ENCODE results near the gene FBXW8.

The FBXW8 gene

GRCh38 chr12:117044790-117045159 lies 134.0 kb downstream of the FBXW8 start:
- Histone ChIP-seq H3K27ac (ENCODE audit: insufficient read depth, low read length, poor library complexity, severe bottlenecking) (no peak overlapping the region), H3K4me1 (ENCODE audit: control insufficient read depth, insufficient read depth, low read length, poor library complexity, severe bottlenecking) (no peaks in the 10 kb centered on the region)

GRCh38 chr12:117045160-117046010 lies 134.6 kb downstream of the FBXW8 start:
- Histone ChIP-seq H3K27ac (ENCODE audit: insufficient read depth, low read length, poor library complexity, severe bottlenecking) (no peak overlapping the region), H3K4me3 (ENCODE audit: insufficient read depth, low read depth, low read length, poor library complexity, severe bottlenecking) (no peak overlapping the region), H3K4me1 (ENCODE audit: control insufficient read depth, insufficient read depth, low read length, poor library complexity, severe bottlenecking) (no peaks in the 10 kb centered on the region), H3K9me3 (ENCODE audit: control insufficient read depth, low read length) (no peaks in the 10 kb centered on the region), H3K36me3 (ENCODE audit: control insufficient read depth, insufficient read depth, low read length) (no peaks in the 10 kb centered on the region), H3K27me3 (replicated peaks; ENCODE audit: control insufficient read depth, insufficient read depth, low read length, poor library complexity, severe bottlenecking) (no peaks in the 10 kb centered on the region)
- no peak for DNase-seq

More at GRCh38 chr12:117044790-117045159, 134.0 kb downstream of the FBXW8 start:
- Histone ChIP-seq H3K36me3 (ENCODE audit: control insufficient read depth, insufficient read depth, low read length) (no peaks in the 10 kb centered on the region), H3K4me3 (ENCODE audit: insufficient read depth, low read depth, low read length, poor library complexity, severe bottlenecking) (no peak overlapping the region), H3K9me3 (ENCODE audit: control insufficient read depth, low read length) (no peaks in the 10 kb centered on the region), H3K27me3 (replicated peaks; ENCODE audit: control insufficient read depth, insufficient read depth, low read length, poor library complexity, severe bottlenecking) (no peaks in the 10 kb centered on the region)
- no peak for DNase-seq

- Histone ChIP-seq H3K36me3 (ENCODE audit: control insufficient read depth, insufficient read depth, low read length) (no peaks in the 10 kb centered on the region), H3K9me3 (ENCODE audit: control insufficient read depth, low read length) (no peaks in the 10 kb centered on the region), H3K4me1 (ENCODE audit: control insufficient read depth, insufficient read depth, low read length, poor library complexity, severe bottlenecking) (no peaks in the 10 kb centered on the region), H3K27ac (ENCODE audit: insufficient read depth, low read length, poor library complexity, severe bottlenecking) (no peak overlapping the region), H3K27me3 (replicated peaks; ENCODE audit: control insufficient read depth, insufficient read depth, low read length, poor library complexity, severe bottlenecking) (no peaks in the 10 kb centered on the region), H3K4me3 (ENCODE audit: insufficient read depth, low read depth, low read length, poor library complexity, severe bottlenecking) (no peak overlapping the region)
- DNase-seq = no peak
Observed at GRCh38 chr12:117046011-117046369, 135.2 kb downstream of the FBXW8 start.

- no peak for DNase-seq
- H3K4me3 ChIP-seq (ENCODE audit: insufficient read depth, low read depth, low read length, poor library complexity, severe bottlenecking) = no peak overlapping the region
- no peaks in the 10 kb centered on the region for H3K27me3 ChIP-seq (replicated peaks; ENCODE audit: control insufficient read depth, insufficient read depth, low read length, poor library complexity, severe bottlenecking)
- no peaks in the 10 kb centered on the region for H3K4me1 ChIP-seq (ENCODE audit: control insufficient read depth, insufficient read depth, low read length, poor library complexity, severe bottlenecking)
- H3K27ac ChIP-seq (ENCODE audit: insufficient read depth, low read length, poor library complexity, severe bottlenecking) = no peak overlapping the region
- no peaks in the 10 kb centered on the region for H3K36me3 ChIP-seq (ENCODE audit: control insufficient read depth, insufficient read depth, low read length)
- H3K9me3 ChIP-seq (ENCODE audit: control insufficient read depth, low read length) = no peaks in the 10 kb centered on the region
Observed at GRCh38 chr12:117046425-117046824, 135.7 kb downstream of the FBXW8 start.

- Histone ChIP-seq H3K27me3 (replicated peaks; ENCODE audit: control insufficient read depth, insufficient read depth, low read length, poor library complexity, severe bottlenecking) (no peaks in the 10 kb centered on the region), H3K27ac (ENCODE audit: insufficient read depth, low read length, poor library complexity, severe bottlenecking) (no peak overlapping the region), H3K9me3 (ENCODE audit: control insufficient read depth, low read length) (no peaks in the 10 kb centered on the region)
Observed at GRCh38 chr12:117046861-117047530, 136.2 kb downstream of the FBXW8 start.

GRCh38 chr12:117047810-117048584 lies 137.2 kb downstream of the FBXW8 start:
- no peaks in the 10 kb centered on the region for H3K27me3 ChIP-seq (replicated peaks; ENCODE audit: control insufficient read depth, insufficient read depth, low read length, poor library complexity, severe bottlenecking)
- H3K9me3 ChIP-seq (ENCODE audit: control insufficient read depth, low read length) = no peaks in the 10 kb centered on the region
- H3K4me3 ChIP-seq (ENCODE audit: insufficient read depth, low read depth, low read length, poor library complexity, severe bottlenecking) = no peak overlapping the region
- no peaks in the 10 kb centered on the region for H3K36me3 ChIP-seq (ENCODE audit: control insufficient read depth, insufficient read depth, low read length)
- no peak for DNase-seq
- no peak overlapping the region for H3K27ac ChIP-seq (ENCODE audit: insufficient read depth, low read length, poor library complexity, severe bottlenecking)
- H3K4me1 ChIP-seq (ENCODE audit: control insufficient read depth, insufficient read depth, low read length, poor library complexity, severe bottlenecking) = no peaks in the 10 kb centered on the region

More at GRCh38 chr12:117046861-117047530, 136.2 kb downstream of the FBXW8 start:
- DNase-seq = no peak
- Histone ChIP-seq H3K36me3 (ENCODE audit: control insufficient read depth, insufficient read depth, low read length) (no peaks in the 10 kb centered on the region), H3K4me1 (ENCODE audit: control insufficient read depth, insufficient read depth, low read length, poor library complexity, severe bottlenecking) (no peaks in the 10 kb centered on the region), H3K4me3 (ENCODE audit: insufficient read depth, low read depth, low read length, poor library complexity, severe bottlenecking) (no peak overlapping the region)

GRCh38 chr12:117048585-117048904 lies 137.8 kb downstream of the FBXW8 start:
- Histone ChIP-seq H3K27me3 (replicated peaks; ENCODE audit: control insufficient read depth, insufficient read depth, low read length, poor library complexity, severe bottlenecking) (no peaks in the 10 kb centered on the region), H3K36me3 (ENCODE audit: control insufficient read depth, insufficient read depth, low read length) (no peaks in the 10 kb centered on the region), H3K4me3 (ENCODE audit: insufficient read depth, low read depth, low read length, poor library complexity, severe bottlenecking) (no peak overlapping the region), H3K4me1 (ENCODE audit: control insufficient read depth, insufficient read depth, low read length, poor library complexity, severe bottlenecking) (no peaks in the 10 kb centered on the region), H3K9me3 (ENCODE audit: control insufficient read depth, low read length) (no peaks in the 10 kb centered on the region), H3K27ac (ENCODE audit: insufficient read depth, low read length, poor library complexity, severe bottlenecking) (no peak overlapping the region)
- DNase-seq = no peak

- DNase-seq = no peak
- no peaks in the 10 kb centered on the region for H3K27me3 ChIP-seq (replicated peaks; ENCODE audit: control insufficient read depth, insufficient read depth, low read length, poor library complexity, severe bottlenecking)
- no peaks in the 10 kb centered on the region for H3K36me3 ChIP-seq (ENCODE audit: control insufficient read depth, insufficient read depth, low read length)
- H3K27ac ChIP-seq (ENCODE audit: insufficient read depth, low read length, poor library complexity, severe bottlenecking) = no peak overlapping the region
- H3K4me3 ChIP-seq (ENCODE audit: insufficient read depth, low read depth, low read length, poor library complexity, severe bottlenecking) = no peak overlapping the region
- H3K4me1 ChIP-seq (ENCODE audit: control insufficient read depth, insufficient read depth, low read length, poor library complexity, severe bottlenecking) = no peaks in the 10 kb centered on the region
- no peaks in the 10 kb centered on the region for H3K9me3 ChIP-seq (ENCODE audit: control insufficient read depth, low read length)
Observed at GRCh38 chr12:117049295-117049694, 138.5 kb downstream of the FBXW8 start.

GRCh38 chr12:117050060-117050459 lies 139.3 kb downstream of the FBXW8 start:
- H3K9me3 ChIP-seq (ENCODE audit: control insufficient read depth, low read length) = no peaks in the 10 kb centered on the region
- no peak overlapping the region for H3K27ac ChIP-seq (ENCODE audit: insufficient read depth, low read length, poor library complexity, severe bottlenecking)
- H3K36me3 ChIP-seq (ENCODE audit: control insufficient read depth, insufficient read depth, low read length) = no peaks in the 10 kb centered on the region
- H3K4me1 ChIP-seq (ENCODE audit: control insufficient read depth, insufficient read depth, low read length, poor library complexity, severe bottlenecking) = no peaks in the 10 kb centered on the region
- no peak overlapping the region for H3K4me3 ChIP-seq (ENCODE audit: insufficient read depth, low read depth, low read length, poor library complexity, severe bottlenecking)
- no peak for DNase-seq
- H3K27me3 ChIP-seq (replicated peaks; ENCODE audit: control insufficient read depth, insufficient read depth, low read length, poor library complexity, severe bottlenecking) = no peaks in the 10 kb centered on the region

GRCh38 chr12:117051380-117051779 lies 140.6 kb downstream of the FBXW8 start:
- no peaks in the 10 kb centered on the region for H3K4me1 ChIP-seq (ENCODE audit: control insufficient read depth, insufficient read depth, low read length, poor library complexity, severe bottlenecking)
- no peak for DNase-seq
- no peak overlapping the region for H3K4me3 ChIP-seq (ENCODE audit: insufficient read depth, low read depth, low read length, poor library complexity, severe bottlenecking)
- no peaks in the 10 kb centered on the region for H3K27me3 ChIP-seq (replicated peaks; ENCODE audit: control insufficient read depth, insufficient read depth, low read length, poor library complexity, severe bottlenecking)
- no peaks in the 10 kb centered on the region for H3K36me3 ChIP-seq (ENCODE audit: control insufficient read depth, insufficient read depth, low read length)
- H3K9me3 ChIP-seq (ENCODE audit: control insufficient read depth, low read length) = no peaks in the 10 kb centered on the region
- no peak overlapping the region for H3K27ac ChIP-seq (ENCODE audit: insufficient read depth, low read length, poor library complexity, severe bottlenecking)
